HCT116 (cell line): ENCODE measurements around the gene DAZ4.
"Not testable (repeated sequence)": the region's sequence is repeated elsewhere in the genome, so short reads cannot be mapped to it uniquely, and the experiment has no call there.

ENCODE experiments used
- CTCF ChIP-seq, 3 experiments: fragments of 200-600 bp in 1 of 3; sonication (generic) in 1 of 3; IDR thresholded peaks in 2 of 3; conservative IDR thresholded peaks in 1 of 3; 2 replicates each; pipeline ENCODE4 v1.5.1; 2012 to 2017; ENCODE audit warnings: low read depth in 2 of 3, low read length in 2 of 3, antibody characterized with exemption in 1 of 3, borderline replicate concordance in 1 of 3, control low read depth in 1 of 3, mild to moderate bottlenecking in 1 of 3, mixed read lengths in 1 of 3, mixed run types in 1 of 3, moderate library complexity in 1 of 3; ENCODE audit not compliant: insufficient read depth in 1 of 3
- ELF1 ChIP-seq: IDR thresholded peaks from 2 replicates; pipeline ENCODE4 v1.6.1; 2012; ENCODE audit warnings: low read depth, borderline replicate concordance
- EZH2phosphoT487 ChIP-seq: fragments of 200-600 bp; IDR thresholded peaks from 2 replicates; pipeline ENCODE4 v1.6.1; 2018; ENCODE audit warnings: antibody characterized with exemption, borderline replicate concordance
- POLR2A ChIP-seq: IDR thresholded peaks from 2 replicates; pipeline ENCODE4 v1.7.0; 2011; ENCODE audit warnings: borderline replicate concordance; ENCODE audit not compliant: insufficient read depth, insufficient read length; ENCODE audit errors: extremely low read depth
- POLR2AphosphoS5 ChIP-seq: IDR thresholded peaks from 2 replicates; pipeline ENCODE4 v1.6.1; 2011; ENCODE audit warnings: mild to moderate bottlenecking, low read depth, low read length, moderate library complexity

- not testable (repeated sequence) for TF ChIP-seq CTCF (IDR thresholded peaks at IDR 0.05 in 2 of 3, conservative IDR thresholded peaks at IDR 0.05 in 1 of 3; ENCODE audit: borderline replicate concordance in 1 of 3, insufficient read depth in 1 of 3, low read depth in 2 of 3, low read length in 2 of 3); EZH2phosphoT487; POLR2A; ELF1; POLR2AphosphoS5
Measured at GRCh38 chrY:24821836-24822235, 11.9 kb upstream of the DAZ4 start.
